DOHH2 (cell line): ENCODE data around the gene GRIN2A.

Source experiments
- H3F3A ChIP-seq: fragments of 200-600 bp; sonication (generic), shearing (Covaris generic); 2 replicates; pipeline ENCODE4 v1.6.0; 2016; ENCODE audit warnings: antibody characterized with exemption, mild to moderate bottlenecking; ENCODE audit not compliant: control insufficient read depth, insufficient read depth
- H3K27ac ChIP-seq: fragments of 200-600 bp; sonication (generic); 2 replicates; pipeline ENCODE4 v1.5.1; 2014; ENCODE audit warnings: low read depth, mild to moderate bottlenecking, low read length, moderate library complexity
- H3K27me3 ChIP-seq: fragments of 200-600 bp; sonication (generic); 2 replicates; pipeline ENCODE4 v1.6.1; 2014; ENCODE audit warnings: mild to moderate bottlenecking, low read length, mixed read lengths; ENCODE audit not compliant: control insufficient read depth
- H3K36me3 ChIP-seq: fragments of 200-600 bp; sonication (generic); 2 replicates; pipeline ENCODE4 v1.6.1; 2014; ENCODE audit warnings: mild to moderate bottlenecking, low read length, moderate library complexity, mixed read lengths; ENCODE audit not compliant: control insufficient read depth
- H3K4me1 ChIP-seq: fragments of 200-600 bp; sonication (generic); 2 replicates; pipeline ENCODE4 v1.6.1; 2014; ENCODE audit warnings: mild to moderate bottlenecking, low read length, mixed read lengths; ENCODE audit not compliant: control insufficient read depth
- H3K4me2 ChIP-seq: fragments of 200-600 bp; sonication (generic); 2 replicates; pipeline ENCODE4 v1.6.0; 2014; ENCODE audit warnings: mild to moderate bottlenecking, low read length, moderate library complexity
- H3K4me3 ChIP-seq: fragments of 200-600 bp; sonication (generic); 2 replicates; pipeline ENCODE4 v1.5.1; 2014; ENCODE audit warnings: mild to moderate bottlenecking, low read length, mixed read lengths
- H3K79me2 ChIP-seq: fragments of 200-600 bp; sonication (generic); 2 replicates; pipeline ENCODE4 v1.6.1; 2014; ENCODE audit warnings: mild to moderate bottlenecking, low read length, mixed read lengths; ENCODE audit not compliant: control insufficient read depth
- H3K9me2 ChIP-seq: fragments of 200-600 bp; sonication (generic); replicated peaks from 2 replicates; pipeline ENCODE4 v1.6.1; 2014; ENCODE audit warnings: mild to moderate bottlenecking, low read length, mixed read lengths; ENCODE audit not compliant: control insufficient read depth
- H3K9me3 ChIP-seq: fragments of 200-600 bp; sonication (generic); 2 replicates; pipeline ENCODE4 v1.6.1; 2014; ENCODE audit warnings: antibody characterized with exemption, low read length, mixed read lengths; ENCODE audit not compliant: control insufficient read depth, insufficient read depth
- H4K20me1 ChIP-seq: fragments of 200-600 bp; sonication (generic); 2 replicates; pipeline ENCODE4 v1.6.0; 2014; ENCODE audit warnings: low read depth, mild to moderate bottlenecking, antibody characterized with exemption, low read length, moderate library complexity; ENCODE audit not compliant: control insufficient read depth, insufficient read depth
- EZH2phosphoT487 ChIP-seq: fragments of 200-600 bp; sonication (generic); IDR thresholded peaks from 2 replicates; pipeline ENCODE4 v1.6.1; 2017; ENCODE audit warnings: borderline replicate concordance, mild to moderate bottlenecking, antibody characterized with exemption, low read length, moderate library complexity, mixed read lengths
- TF ChIP-seq, protein P1 (sequence below): fragments of 200-600 bp; sonication (generic); IDR thresholded peaks from one replicate; pipeline ENCODE4 v1.5.1; 2014; ENCODE audit warnings: antibody characterized with exemption, mild to moderate bottlenecking, low read depth, low read length; ENCODE audit not compliant: poor library complexity, severe bottlenecking

GRIN2A gene

DNA sequence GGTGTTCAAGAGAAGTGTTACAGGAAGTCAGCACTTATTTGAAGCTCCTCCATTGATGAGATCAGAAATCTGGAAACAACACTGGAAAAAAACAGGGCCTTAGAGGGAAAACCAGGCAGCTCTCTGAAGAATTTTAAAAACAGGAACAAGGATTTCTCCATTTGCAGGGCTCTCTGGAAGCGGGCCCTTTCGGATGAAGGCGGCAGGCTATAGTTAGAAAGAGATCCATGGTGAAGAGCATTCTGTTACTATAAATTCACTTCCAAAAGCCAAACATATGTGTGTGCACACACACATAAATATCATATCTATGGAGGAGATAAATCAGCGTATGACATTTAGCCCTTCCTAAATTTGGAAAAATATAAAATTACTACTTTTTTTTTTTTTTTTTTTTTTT lies 42.6 kb upstream of the GRIN2A start:
- H3K27ac ChIP-seq = no peak overlapping the region
- H3K36me3 ChIP-seq = no peaks in the 10 kb centered on the region
- peaks cover 7% of the 10 kb centered on the region for H3K27me3 ChIP-seq
- H3K4me3 ChIP-seq = no peak overlapping the region
- no peaks in the 10 kb centered on the region for H3F3A ChIP-seq
- no peak overlapping the region for H3K4me2 ChIP-seq
- H4K20me1 ChIP-seq = no peaks in the 10 kb centered on the region
- H3K9me2 ChIP-seq = no peaks in the 10 kb centered on the region
- H3K9me3 ChIP-seq = no peaks in the 10 kb centered on the region
- no peaks in the 10 kb centered on the region for H3K79me2 ChIP-seq
- no peak for TF ChIP-seq EZH2phosphoT487
- TF ChIP-seq, protein P1, sequence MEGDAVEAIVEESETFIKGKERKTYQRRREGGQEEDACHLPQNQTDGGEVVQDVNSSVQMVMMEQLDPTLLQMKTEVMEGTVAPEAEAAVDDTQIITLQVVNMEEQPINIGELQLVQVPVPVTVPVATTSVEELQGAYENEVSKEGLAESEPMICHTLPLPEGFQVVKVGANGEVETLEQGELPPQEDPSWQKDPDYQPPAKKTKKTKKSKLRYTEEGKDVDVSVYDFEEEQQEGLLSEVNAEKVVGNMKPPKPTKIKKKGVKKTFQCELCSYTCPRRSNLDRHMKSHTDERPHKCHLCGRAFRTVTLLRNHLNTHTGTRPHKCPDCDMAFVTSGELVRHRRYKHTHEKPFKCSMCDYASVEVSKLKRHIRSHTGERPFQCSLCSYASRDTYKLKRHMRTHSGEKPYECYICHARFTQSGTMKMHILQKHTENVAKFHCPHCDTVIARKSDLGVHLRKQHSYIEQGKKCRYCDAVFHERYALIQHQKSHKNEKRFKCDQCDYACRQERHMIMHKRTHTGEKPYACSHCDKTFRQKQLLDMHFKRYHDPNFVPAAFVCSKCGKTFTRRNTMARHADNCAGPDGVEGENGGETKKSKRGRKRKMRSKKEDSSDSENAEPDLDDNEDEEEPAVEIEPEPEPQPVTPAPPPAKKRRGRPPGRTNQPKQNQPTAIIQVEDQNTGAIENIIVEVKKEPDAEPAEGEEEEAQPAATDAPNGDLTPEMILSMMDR = no peak
- H3K4me1 ChIP-seq = peaks cover 40% of the 10 kb centered on the region

DNA sequence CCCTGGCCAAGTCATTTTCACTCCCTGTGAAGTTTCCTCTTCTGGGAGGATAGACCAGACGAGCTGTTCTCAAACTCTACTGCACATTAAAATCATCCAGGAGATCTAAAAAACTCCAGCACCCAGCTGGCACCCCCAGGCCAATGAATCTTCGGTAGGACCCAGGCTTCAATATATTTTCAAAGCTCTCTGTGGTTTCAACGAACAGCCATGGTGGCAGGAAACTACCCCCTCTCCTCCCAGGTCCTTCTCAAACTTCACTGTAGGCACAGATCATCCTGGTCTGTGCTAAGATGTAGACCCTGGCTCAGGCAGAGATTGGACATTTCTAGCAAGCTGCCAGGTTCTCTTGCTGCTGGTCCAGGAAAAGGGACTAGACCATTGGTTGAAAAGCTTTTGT lies 38.7 kb upstream of the GRIN2A start:
- H3K27me3 ChIP-seq = peaks cover 5% of the 10 kb centered on the region; the same call in 1 of the 2 replicates
- H3K36me3 ChIP-seq = no peaks in the 10 kb centered on the region
- peaks cover 10% of the 10 kb centered on the region for H3K4me1 ChIP-seq
- H4K20me1 ChIP-seq = no peaks in the 10 kb centered on the region
- no peaks in the 10 kb centered on the region for H3F3A ChIP-seq
- H3K9me3 ChIP-seq = no peaks in the 10 kb centered on the region
- no peak overlapping the region for H3K4me3 ChIP-seq
- TF ChIP-seq, protein P1 = no peak
- TF ChIP-seq EZH2phosphoT487 = no peak
- no peak overlapping the region for H3K4me2 ChIP-seq
- H3K79me2 ChIP-seq = no peaks in the 10 kb centered on the region
- no peaks in the 10 kb centered on the region for H3K9me2 ChIP-seq
- no peak overlapping the region for H3K27ac ChIP-seq

DNA sequence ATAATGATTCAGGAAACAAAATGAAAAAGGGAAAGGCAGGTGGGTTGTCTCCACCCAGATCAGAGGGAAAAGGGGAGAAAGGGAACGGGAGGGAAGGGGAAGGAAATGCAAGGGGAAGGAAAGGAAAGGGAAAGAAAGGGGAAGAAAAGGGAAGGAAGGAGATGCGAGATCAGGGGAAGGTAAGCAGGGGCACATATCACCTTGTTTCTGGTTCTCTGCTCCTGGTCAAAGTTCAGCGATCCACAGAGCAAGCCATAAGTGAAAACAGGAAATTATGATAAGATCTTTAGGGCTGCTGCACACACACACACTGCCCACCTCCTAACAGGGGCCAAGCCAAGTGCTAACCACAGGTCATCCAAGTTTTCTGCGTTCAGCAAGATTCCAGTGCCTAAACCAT lies 37.5 kb upstream of the GRIN2A start:
- no peaks in the 10 kb centered on the region for H3K79me2 ChIP-seq
- no peaks in the 10 kb centered on the region for H3K9me2 ChIP-seq
- H3K27ac ChIP-seq = no peak overlapping the region
- TF ChIP-seq EZH2phosphoT487 = no peak
- TF ChIP-seq, protein P1 = no peak
- H3F3A ChIP-seq = no peaks in the 10 kb centered on the region
- peaks cover 5% of the 10 kb centered on the region; the same call in 1 of the 2 replicates for H3K27me3 ChIP-seq
- no peaks in the 10 kb centered on the region for H4K20me1 ChIP-seq
- H3K9me3 ChIP-seq = no peaks in the 10 kb centered on the region
- H3K4me3 ChIP-seq = no peak overlapping the region
- H3K36me3 ChIP-seq = no peaks in the 10 kb centered on the region
- no peak overlapping the region for H3K4me2 ChIP-seq
- peaks cover 7% of the 10 kb centered on the region; the same call in 1 of the 2 replicates for H3K4me1 ChIP-seq
